Measurements from ENCODE around the gene TMEM178A. TPM values are rescaled to one million over a fixed set of nuclear protein-coding genes. Genes with fewer than 3 reads are reported as not detected.
"Not testable (repeated sequence)": the region's sequence is repeated elsewhere in the genome, so short reads cannot be mapped to it uniquely, and the experiment has no call there.

Gene TMEM178A
- total RNA-seq, 1 donor from 2014 or later, result 6.6 TPM

- intact Hi-C loops (cut with DNase I), result no loop called here
- no peak for ATAC-seq
- DNase-seq (ENCODE audit: low spot score), result no peak
These were observed 19.9 kb upstream of the TMEM178A start for GRCh38 chr2:39645826-39646225.

- intact Hi-C loops (cut with DNase I), result no loop called here
- ATAC-seq (no peak), DNase-seq (ENCODE audit: low spot score) (no peak)
These were observed 19.4 kb upstream of the TMEM178A start for GRCh38 chr2:39646267-39646666.

- DNase-seq (ENCODE audit: low spot score) (no peak), ATAC-seq (no peak)
- intact Hi-C loops (cut with DNase I), result no loop called here
These were observed 18.5 kb upstream of the TMEM178A start for GRCh38 chr2:39647104-39647765.

- intact Hi-C loops (cut with DNase I), result no loop called here
- ATAC-seq (no peak), DNase-seq (ENCODE audit: low spot score) (no peak)
These were observed 17.1 kb upstream of the TMEM178A start for GRCh38 chr2:39648580-39648979.

GRCh38 chr2:39649511-39649910 is 16.2 kb upstream of the TMEM178A start:
- intact Hi-C loops (cut with DNase I), result no loop called here
- DNase-seq (ENCODE audit: low spot score), result no peak
- ATAC-seq, result no peak

GRCh38 chr2:39650468-39650867 is 15.2 kb upstream of the TMEM178A start:
- intact Hi-C loops (cut with DNase I), result no loop called here
- no peak for ATAC-seq
- DNase-seq (ENCODE audit: low spot score), result no peak

GRCh38 chr2:39656215-39656614 is 9.5 kb upstream of the TMEM178A start:
- intact Hi-C loops (cut with DNase I); ATAC-seq; DNase-seq (ENCODE audit: low spot score): not testable (repeated sequence)

GRCh38 chr2:39657287-39657937 is 8.3 kb upstream of the TMEM178A start:
- intact Hi-C loops (cut with DNase I), result no loop called here
- DNase-seq (ENCODE audit: low spot score) (no peak), ATAC-seq (no peak)

- no peak for DNase-seq (ENCODE audit: low spot score)
- ATAC-seq, result no peak
- intact Hi-C loops (cut with DNase I), result no loop called here
These were observed 7.3 kb upstream of the TMEM178A start for GRCh38 chr2:39658371-39658770.

- no peak for ATAC-seq
- intact Hi-C loops (cut with DNase I), result no loop called here
- DNase-seq (ENCODE audit: low spot score), result no peak
These were observed 5.7 kb upstream of the TMEM178A start for GRCh38 chr2:39659765-39660611.

- intact Hi-C loops (cut with DNase I), result no loop called here
- no peak for ATAC-seq
- DNase-seq (ENCODE audit: low spot score), result no peak
These were observed 5.0 kb upstream of the TMEM178A start for GRCh38 chr2:39660612-39661236.

- ATAC-seq (no peak), DNase-seq (ENCODE audit: low spot score) (no peak)
- intact Hi-C loops (cut with DNase I), result no loop called here
These were observed 3.9 kb upstream of the TMEM178A start for GRCh38 chr2:39661826-39662225.

- intact Hi-C loops (cut with DNase I), result no loop called here
These were observed 2.4 kb upstream of the TMEM178A start for GRCh38 chr2:39663187-39663930.

GRCh38 chr2:39664232-39664887 is 1.4 kb upstream of the TMEM178A start:
- DNase-seq (ENCODE audit: low spot score), result no peak
- no peak for ATAC-seq
- intact Hi-C loops (cut with DNase I), result no loop called here

More at GRCh38 chr2:39663187-39663930, 2.4 kb upstream of the TMEM178A start:
- DNase-seq (ENCODE audit: low spot score) (no peak), ATAC-seq (no peak)

GRCh38 chr2:39664888-39665591 is 677 bp upstream of the TMEM178A start:
- intact Hi-C loops (cut with DNase I), result no loop called here
- ATAC-seq, result no peak

GRCh38 chr2:39666491-39667101 is 879 bp downstream of the TMEM178A start:
- intact Hi-C loops (cut with DNase I), result no loop called here
- ATAC-seq (peak; percentile 48), DNase-seq (ENCODE audit: low spot score) (no peak)

More at GRCh38 chr2:39664888-39665591, 677 bp upstream of the TMEM178A start:
- DNase-seq (ENCODE audit: low spot score), result no peak

Measured in sciatic nerve (tissue), 2 donors.